Measurements from ENCODE around the gene ADRM1.

GRCh38 chr20:62314711-62315302, 12.0 kb downstream of the ADRM1 start:
- no peak for TF ChIP-seq CTCF (IDR thresholded peaks at IDR 0.05)
- TF ChIP-seq EP300 (IDR thresholded peaks at IDR 0.05), result no peak
- no peak for TF ChIP-seq POLR2AphosphoS5 (IDR thresholded peaks at IDR 0.05)
- no peak for TF ChIP-seq POLR2A (IDR thresholded peaks at IDR 0.05)
